Liver (tissue), 9 donors: Measurements from ENCODE around the gene VPS29. TPM values are rescaled to one million over a fixed set of nuclear protein-coding genes. Genes with fewer than 3 reads are reported as not detected.

Experiments
- DNase-seq: peaks from one replicate; pipeline ENCODE4 v3.0.0-alpha.2; 2017; ENCODE audit warnings: low spot score
- H3K27ac ChIP-seq, 2 donors: one replicate each; pipeline ENCODE4 v1.7.0; 2013; ENCODE audit warnings: inconsistent platforms in 2 of 2, low read length in 2 of 2, control low read depth in 1 of 2, low read depth in 1 of 2, mild to moderate bottlenecking in 1 of 2
- H3K27me3 ChIP-seq, 4 donors: one replicate each; pipeline versions ENCODE4 v1.6.1 to v1.7.0; 2013; ENCODE audit warnings: low read length in 3 of 4, inconsistent platforms in 1 of 4, mild to moderate bottlenecking in 1 of 4, moderate library complexity in 1 of 4; ENCODE audit not compliant: control insufficient read depth in 4 of 4, insufficient read depth in 4 of 4
- H3K36me3 ChIP-seq, 4 donors: one replicate each; pipeline versions ENCODE4 v1.6.1 to v1.7.0; 2013; ENCODE audit warnings: low read length in 3 of 4, mild to moderate bottlenecking in 3 of 4, low read depth in 1 of 4, moderate library complexity in 1 of 4; ENCODE audit not compliant: control insufficient read depth in 4 of 4, insufficient read depth in 3 of 4
- H3K4me1 ChIP-seq, 4 donors: one replicate each; pipeline versions ENCODE4 v1.6.1 to v1.7.0; 2013; ENCODE audit warnings: low read length in 3 of 4, mild to moderate bottlenecking in 3 of 4, moderate library complexity in 1 of 4; ENCODE audit not compliant: control insufficient read depth in 4 of 4, insufficient read depth in 4 of 4
- H3K4me3 ChIP-seq, 3 donors: one replicate each; pipeline versions ENCODE4 v1.6.1 to v1.7.0; 2013; ENCODE audit warnings: low read length in 3 of 3, control low read depth in 1 of 3, low read depth in 1 of 3, mild to moderate bottlenecking in 1 of 3
- H3K9ac ChIP-seq, 2 donors: one replicate each; pipeline ENCODE4 v1.7.0; 2013; ENCODE audit warnings: low read length in 2 of 2, mild to moderate bottlenecking in 2 of 2, moderate library complexity in 2 of 2, control low read depth in 1 of 2, low read depth in 1 of 2
- H3K9me3 ChIP-seq, 4 donors: one replicate each; pipeline versions ENCODE4 v1.6.1 to v1.7.0; 2013; ENCODE audit warnings: low read length in 3 of 4; ENCODE audit not compliant: control insufficient read depth in 4 of 4
- EGR1 ChIP-seq, 2 donors: IDR thresholded peaks; 2 replicates each; pipeline ENCODE4 v1.6.1; 2016 to 2018; ENCODE audit warnings: antibody characterized with exemption in 2 of 2, low read depth in 2 of 2
- FOXA1 ChIP-seq: IDR thresholded peaks from 2 replicates; pipeline ENCODE4 v1.6.1; 2016; ENCODE audit warnings: antibody characterized with exemption
- FOXA2 ChIP-seq: IDR thresholded peaks from 2 replicates; pipeline ENCODE4 v1.6.1; 2016; ENCODE audit warnings: antibody characterized with exemption
- GABPA ChIP-seq, 2 donors: IDR thresholded peaks in 1 of 2; conservative IDR thresholded peaks in 1 of 2; 2 replicates each; pipeline ENCODE4 v1.6.1; 2016; ENCODE audit warnings: antibody characterized with exemption in 2 of 2, mild to moderate bottlenecking in 1 of 2, moderate library complexity in 1 of 2
- HNF4A ChIP-seq, 2 donors: conservative IDR thresholded peaks; 2 replicates each; pipeline ENCODE4 v1.6.1; 2016; ENCODE audit warnings: antibody characterized with exemption in 2 of 2, mild to moderate bottlenecking in 2 of 2
- HNF4G ChIP-seq: IDR thresholded peaks from 2 replicates; pipeline ENCODE4 v1.6.1; 2016; ENCODE audit warnings: antibody characterized with exemption
- JUND ChIP-seq, 2 donors: IDR thresholded peaks; 2 replicates each; pipeline ENCODE4 v1.6.1; 2016; ENCODE audit warnings: antibody characterized with exemption in 2 of 2
- NR2F2 ChIP-seq: IDR thresholded peaks from 2 replicates; pipeline ENCODE4 v1.6.1; 2016; ENCODE audit warnings: antibody characterized with exemption
- RAD21 ChIP-seq, 2 donors: IDR thresholded peaks; 2 replicates each; pipeline ENCODE4 v1.6.1; 2016; ENCODE audit warnings: antibody characterized with exemption in 2 of 2, mild to moderate bottlenecking in 2 of 2
- RXRA ChIP-seq, 2 donors: IDR thresholded peaks; 2 replicates each; pipeline ENCODE4 v1.6.1; 2017 to 2018; ENCODE audit warnings: antibody characterized with exemption in 2 of 2, mild to moderate bottlenecking in 1 of 2
- SP1 ChIP-seq: IDR thresholded peaks from 2 replicates; pipeline ENCODE4 v1.6.1; 2018; ENCODE audit warnings: antibody characterized with exemption, mild to moderate bottlenecking
- TAF1 ChIP-seq: conservative IDR thresholded peaks from 2 replicates; pipeline ENCODE4 v1.6.1; 2016; ENCODE audit warnings: antibody characterized with exemption, mild to moderate bottlenecking
- YY1 ChIP-seq: IDR thresholded peaks from 2 replicates; pipeline ENCODE4 v1.6.1; 2016; ENCODE audit warnings: antibody characterized with exemption, mild to moderate bottlenecking
- WGBS: extraction: QIAGEN DNeasy Blood & Tissue Kit; methylation state at CpG from one replicate; pipeline ENCODE4 v1.1.7; 2013; 5-methylcytosine and 5-hydroxymethylcytosine counted together
- polyA plus RNA-seq, 2 donors: library from polyadenylated mRNA; stranded (reverse) in 1 of 2; unstranded in 1 of 2; fragments of 200-250 nt in 1 of 2; fragments of >200 nt in 1 of 2; fragmentation: Nextera tagmentation in 1 of 2; extraction: Ambion mirVana in 1 of 2; gene quantifications; one replicate each; pipeline versions ENCODE4 v1.2.1 to v1.2.3, GENCODE V29; 2013 to 2015
- total RNA-seq, 2 donors: library from RNA; depleted of rRNA; stranded (reverse); fragments of >200 nt; gene quantifications; one replicate each; pipeline ENCODE4 v1.2.3, GENCODE V29; 2014
- TF ChIP-seq, protein P1 (sequence below): IDR thresholded peaks from 2 replicates; pipeline ENCODE4 v1.6.1; 2016; ENCODE audit warnings: antibody characterized with exemption
- TF ChIP-seq, protein P2 (sequence below): IDR thresholded peaks from 2 replicates; pipeline ENCODE4 v1.6.1; 2016; ENCODE audit warnings: antibody characterized with exemption
- TF ChIP-seq, protein P3 (sequence below): fragments of 150-350 bp; IDR thresholded peaks from 2 replicates; pipeline ENCODE4 v1.5.1; 2017; ENCODE audit warnings: improper control_type of control experiment, low read depth, low read length; ENCODE audit not compliant: missing input control
- TF ChIP-seq, protein P4 (sequence below): IDR thresholded peaks from 2 replicates; pipeline ENCODE4 v1.6.1; 2016; ENCODE audit warnings: antibody characterized with exemption
- TF ChIP-seq, protein P5 (sequence below): IDR thresholded peaks from 2 replicates; pipeline ENCODE4 v1.6.1; 2016; ENCODE audit warnings: antibody characterized with exemption, mild to moderate bottlenecking
- donor health status: healthy.
- donor health status: healthy.
- donor health status: healthy.
- donor health status: healthy.
- donor health status: healthy.

VPS29 gene
- total and polyA plus RNA-seq, 4 donors: 48.0 to 170 (median 67.8) TPM

DNA sequence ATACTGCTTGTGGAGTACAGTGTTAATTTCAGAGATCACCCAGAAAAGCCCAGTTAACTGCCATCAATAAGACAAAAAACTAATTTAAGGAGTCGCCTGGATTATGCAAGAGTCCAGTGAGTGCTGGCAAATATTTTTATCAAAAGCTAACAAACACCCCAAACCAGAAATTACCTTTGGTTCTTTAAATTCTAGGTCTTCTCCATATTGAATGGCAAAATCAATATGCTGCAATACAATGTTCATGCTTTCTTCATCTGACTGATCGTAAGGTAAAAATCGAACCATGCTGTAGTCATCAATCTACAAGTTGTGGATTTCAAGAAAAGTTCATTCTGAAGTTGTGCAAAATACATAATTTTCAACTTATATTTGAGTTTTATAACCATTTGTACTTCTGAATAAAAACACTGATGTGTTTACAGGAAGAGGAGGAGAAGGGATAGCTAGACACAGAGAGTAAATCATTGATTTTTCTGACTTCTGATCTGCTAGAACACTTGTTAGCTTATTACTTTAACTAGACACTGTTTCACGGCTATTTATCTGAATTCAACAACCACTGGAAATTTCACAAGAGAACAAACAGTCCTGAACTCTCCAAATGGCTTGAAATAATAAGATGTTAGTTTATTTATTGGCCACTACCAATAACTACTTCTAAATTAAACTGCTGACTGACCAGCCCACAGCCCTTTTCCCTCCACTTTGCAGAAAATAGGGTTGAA, 48.2 kb downstream of the VPS29 start:
- H3K4me1 ChIP-seq: peaks cover 3 to 23% (median 13%) of the 10 kb centered on the region in 4 donors
- H3K27me3 ChIP-seq: no peaks in the 10 kb centered on the region
- WGBS: 36% methylated on average over 4 of the region's 4 CpGs
- peaks cover 0 to 3% (median 2%) of the 10 kb centered on the region in 4 donors for H3K36me3 ChIP-seq
- TF ChIP-seq, protein P1, sequence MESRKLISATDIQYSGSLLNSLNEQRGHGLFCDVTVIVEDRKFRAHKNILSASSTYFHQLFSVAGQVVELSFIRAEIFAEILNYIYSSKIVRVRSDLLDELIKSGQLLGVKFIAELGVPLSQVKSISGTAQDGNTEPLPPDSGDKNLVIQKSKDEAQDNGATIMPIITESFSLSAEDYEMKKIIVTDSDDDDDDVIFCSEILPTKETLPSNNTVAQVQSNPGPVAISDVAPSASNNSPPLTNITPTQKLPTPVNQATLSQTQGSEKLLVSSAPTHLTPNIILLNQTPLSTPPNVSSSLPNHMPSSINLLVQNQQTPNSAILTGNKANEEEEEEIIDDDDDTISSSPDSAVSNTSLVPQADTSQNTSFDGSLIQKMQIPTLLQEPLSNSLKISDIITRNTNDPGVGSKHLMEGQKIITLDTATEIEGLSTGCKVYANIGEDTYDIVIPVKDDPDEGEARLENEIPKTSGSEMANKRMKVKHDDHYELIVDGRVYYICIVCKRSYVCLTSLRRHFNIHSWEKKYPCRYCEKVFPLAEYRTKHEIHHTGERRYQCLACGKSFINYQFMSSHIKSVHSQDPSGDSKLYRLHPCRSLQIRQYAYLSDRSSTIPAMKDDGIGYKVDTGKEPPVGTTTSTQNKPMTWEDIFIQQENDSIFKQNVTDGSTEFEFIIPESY: no peak
- peak in 1 of 2 donors; percentile 23 for TF ChIP-seq JUND (IDR thresholded peaks at IDR 0.05)
- TF ChIP-seq HNF4A (conservative IDR thresholded peaks at IDR 0.05): peak; percentile 35 to 40
- TF ChIP-seq, protein P2, sequence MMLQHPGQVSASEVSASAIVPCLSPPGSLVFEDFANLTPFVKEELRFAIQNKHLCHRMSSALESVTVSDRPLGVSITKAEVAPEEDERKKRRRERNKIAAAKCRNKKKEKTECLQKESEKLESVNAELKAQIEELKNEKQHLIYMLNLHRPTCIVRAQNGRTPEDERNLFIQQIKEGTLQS: no peak
- peak; percentile 23 to 33 for TF ChIP-seq RXRA (IDR thresholded peaks at IDR 0.05)
- TF ChIP-seq YY1: peak; percentile 32
- TF ChIP-seq GABPA (IDR thresholded peaks at IDR 0.05 in 1 of 2, conservative IDR thresholded peaks at IDR 0.05 in 1 of 2): peak in 1 of 2 donors; percentile 26
- TF ChIP-seq SP1: peak; percentile 63
- H3K27ac ChIP-seq: peak overlapping the region in 1 of 2 donors; percentile 39
- H3K9ac ChIP-seq: peak overlapping the region in 1 of 2 donors; percentile 30
- H3K9me3 ChIP-seq: no peaks in the 10 kb centered on the region
- H3K4me3 ChIP-seq: no peak overlapping the region
- no peak for DNase-seq

DNA sequence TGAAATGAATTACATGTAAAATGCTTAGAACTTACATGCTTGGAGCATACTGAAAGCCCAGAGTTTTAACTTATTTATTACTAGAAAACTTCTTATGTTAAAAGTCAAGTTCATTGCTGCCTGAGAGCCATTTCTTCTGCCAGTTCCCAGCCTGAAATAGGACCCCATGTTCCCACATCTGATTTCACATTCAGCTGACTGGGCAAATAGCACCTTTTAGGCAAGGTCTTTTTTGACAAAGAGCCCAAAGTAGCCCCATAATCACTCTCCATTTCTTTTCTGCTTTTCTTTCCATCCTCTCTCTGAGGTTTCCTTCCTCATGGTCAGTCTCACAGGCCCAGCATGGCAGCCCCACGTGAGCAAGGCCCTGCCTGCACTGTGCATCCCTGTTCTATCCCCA, 50.6 kb downstream of the VPS29 start:
- Histone ChIP-seq H3K9me3 (no peaks in the 10 kb centered on the region), H3K27me3 (no peaks in the 10 kb centered on the region), H3K4me1 (peaks cover 7 to 26% (median 13%) of the 10 kb centered on the region in 4 donors), H3K27ac (no peak overlapping the region), H3K4me3 (no peak overlapping the region), H3K9ac (no peak overlapping the region), H3K36me3 (peaks cover 0 to 5% (median under 1%) of the 10 kb centered on the region in 4 donors)
- 76% methylated on average over 1 of the region's 1 CpG for WGBS
- DNase-seq: no peak
- TF ChIP-seq, protein P3, sequence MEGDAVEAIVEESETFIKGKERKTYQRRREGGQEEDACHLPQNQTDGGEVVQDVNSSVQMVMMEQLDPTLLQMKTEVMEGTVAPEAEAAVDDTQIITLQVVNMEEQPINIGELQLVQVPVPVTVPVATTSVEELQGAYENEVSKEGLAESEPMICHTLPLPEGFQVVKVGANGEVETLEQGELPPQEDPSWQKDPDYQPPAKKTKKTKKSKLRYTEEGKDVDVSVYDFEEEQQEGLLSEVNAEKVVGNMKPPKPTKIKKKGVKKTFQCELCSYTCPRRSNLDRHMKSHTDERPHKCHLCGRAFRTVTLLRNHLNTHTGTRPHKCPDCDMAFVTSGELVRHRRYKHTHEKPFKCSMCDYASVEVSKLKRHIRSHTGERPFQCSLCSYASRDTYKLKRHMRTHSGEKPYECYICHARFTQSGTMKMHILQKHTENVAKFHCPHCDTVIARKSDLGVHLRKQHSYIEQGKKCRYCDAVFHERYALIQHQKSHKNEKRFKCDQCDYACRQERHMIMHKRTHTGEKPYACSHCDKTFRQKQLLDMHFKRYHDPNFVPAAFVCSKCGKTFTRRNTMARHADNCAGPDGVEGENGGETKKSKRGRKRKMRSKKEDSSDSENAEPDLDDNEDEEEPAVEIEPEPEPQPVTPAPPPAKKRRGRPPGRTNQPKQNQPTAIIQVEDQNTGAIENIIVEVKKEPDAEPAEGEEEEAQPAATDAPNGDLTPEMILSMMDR: no peak
- no peak for TF ChIP-seq RXRA (IDR thresholded peaks at IDR 0.05)
- TF ChIP-seq SP1: no peak
- TF ChIP-seq, protein P4, sequence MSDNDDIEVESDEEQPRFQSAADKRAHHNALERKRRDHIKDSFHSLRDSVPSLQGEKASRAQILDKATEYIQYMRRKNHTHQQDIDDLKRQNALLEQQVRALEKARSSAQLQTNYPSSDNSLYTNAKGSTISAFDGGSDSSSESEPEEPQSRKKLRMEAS: no peak
- TF ChIP-seq, protein P5, sequence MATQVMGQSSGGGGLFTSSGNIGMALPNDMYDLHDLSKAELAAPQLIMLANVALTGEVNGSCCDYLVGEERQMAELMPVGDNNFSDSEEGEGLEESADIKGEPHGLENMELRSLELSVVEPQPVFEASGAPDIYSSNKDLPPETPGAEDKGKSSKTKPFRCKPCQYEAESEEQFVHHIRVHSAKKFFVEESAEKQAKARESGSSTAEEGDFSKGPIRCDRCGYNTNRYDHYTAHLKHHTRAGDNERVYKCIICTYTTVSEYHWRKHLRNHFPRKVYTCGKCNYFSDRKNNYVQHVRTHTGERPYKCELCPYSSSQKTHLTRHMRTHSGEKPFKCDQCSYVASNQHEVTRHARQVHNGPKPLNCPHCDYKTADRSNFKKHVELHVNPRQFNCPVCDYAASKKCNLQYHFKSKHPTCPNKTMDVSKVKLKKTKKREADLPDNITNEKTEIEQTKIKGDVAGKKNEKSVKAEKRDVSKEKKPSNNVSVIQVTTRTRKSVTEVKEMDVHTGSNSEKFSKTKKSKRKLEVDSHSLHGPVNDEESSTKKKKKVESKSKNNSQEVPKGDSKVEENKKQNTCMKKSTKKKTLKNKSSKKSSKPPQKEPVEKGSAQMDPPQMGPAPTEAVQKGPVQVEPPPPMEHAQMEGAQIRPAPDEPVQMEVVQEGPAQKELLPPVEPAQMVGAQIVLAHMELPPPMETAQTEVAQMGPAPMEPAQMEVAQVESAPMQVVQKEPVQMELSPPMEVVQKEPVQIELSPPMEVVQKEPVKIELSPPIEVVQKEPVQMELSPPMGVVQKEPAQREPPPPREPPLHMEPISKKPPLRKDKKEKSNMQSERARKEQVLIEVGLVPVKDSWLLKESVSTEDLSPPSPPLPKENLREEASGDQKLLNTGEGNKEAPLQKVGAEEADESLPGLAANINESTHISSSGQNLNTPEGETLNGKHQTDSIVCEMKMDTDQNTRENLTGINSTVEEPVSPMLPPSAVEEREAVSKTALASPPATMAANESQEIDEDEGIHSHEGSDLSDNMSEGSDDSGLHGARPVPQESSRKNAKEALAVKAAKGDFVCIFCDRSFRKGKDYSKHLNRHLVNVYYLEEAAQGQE: no peak
- TF ChIP-seq, protein P1: no peak
- TF ChIP-seq JUND (IDR thresholded peaks at IDR 0.05): no peak
- TF ChIP-seq EGR1 (IDR thresholded peaks at IDR 0.05; ENCODE audit: low read depth in 2 of 2): no peak
- TF ChIP-seq NR2F2: no peak
- no peak for TF ChIP-seq YY1
- TF ChIP-seq HNF4A (conservative IDR thresholded peaks at IDR 0.05): no peak
- no peak for TF ChIP-seq RAD21 (IDR thresholded peaks at IDR 0.05)
- no peak for TF ChIP-seq GABPA (IDR thresholded peaks at IDR 0.05 in 1 of 2, conservative IDR thresholded peaks at IDR 0.05 in 1 of 2)
- TF ChIP-seq, protein P2: no peak
- no peak for TF ChIP-seq HNF4G
- no peak for TF ChIP-seq FOXA2
- no peak for TF ChIP-seq FOXA1
- TF ChIP-seq TAF1: no peak
